HG02852 (cell line): Measurements from ENCODE around the gene CREB3L4.
"Not testable (repeated sequence)": the region's sequence is repeated elsewhere in the genome, so short reads cannot be mapped to it uniquely, and the experiment has no call there.

Experiments used
- ATAC-seq: cut with Tn5 transposase; IDR thresholded peaks from one replicate; pipeline ENCODE4 v1.9.1; 2021; ENCODE audit warnings: mild to moderate bottlenecking, moderate library complexity; ENCODE audit not compliant: unreplicated experiment

CREB3L4 gene

GRCh38 chr1:153984123-153984894 lies 16.6 kb downstream of the CREB3L4 start:
- no peak for ATAC-seq

GRCh38 chr1:153985341-153985912 lies 17.7 kb downstream of the CREB3L4 start:
- ATAC-seq, result no peak

GRCh38 chr1:153985941-153986761 lies 18.4 kb downstream of the CREB3L4 start, which contains the start of gene RAB13:
RAB13 (minus strand) TSS chr1:153986339; CDS start chr1:153986236, 103 bp downstream.
- no peak for ATAC-seq

GRCh38 chr1:153987621-153988020 lies 19.9 kb downstream of the CREB3L4 start:
- ATAC-seq, result no peak

- ATAC-seq, result peak; percentile 71
Measured at GRCh38 chr1:153990468-153991150, 22.9 kb downstream of the CREB3L4 start, which contains the start of gene RPS27. RPS27 (plus strand) TSS chr1:153990762; CDS start chr1:153990797, 35 bp downstream.

GRCh38 chr1:153991151-153991630 lies 23.5 kb downstream of the CREB3L4 start:
- no peak for ATAC-seq

GRCh38 chr1:153991806-153992205 lies 24.1 kb downstream of the CREB3L4 start:
- ATAC-seq, result no peak

GRCh38 chr1:153995202-153995601 lies 27.5 kb downstream of the CREB3L4 start:
- no peak for ATAC-seq

GRCh38 chr1:153995640-153996039 lies 27.9 kb downstream of the CREB3L4 start:
- ATAC-seq, result no peak

- not testable (repeated sequence) for ATAC-seq
Measured at GRCh38 chr1:153996882-153997281, 29.2 kb downstream of the CREB3L4 start.

GRCh38 chr1:154000420-154000819 lies 32.7 kb downstream of the CREB3L4 start:
- no peak for ATAC-seq

- ATAC-seq, result no peak
Measured at GRCh38 chr1:154006136-154006535, 38.4 kb downstream of the CREB3L4 start.

- ATAC-seq, result no peak
Measured at GRCh38 chr1:154012129-154012528, 44.4 kb downstream of the CREB3L4 start.

GRCh38 chr1:154012543-154012942 lies 44.8 kb downstream of the CREB3L4 start:
- ATAC-seq, result not testable (repeated sequence)

GRCh38 chr1:154014154-154014907 lies 46.6 kb downstream of the CREB3L4 start:
- ATAC-seq, result no peak

GRCh38 chr1:154019269-154019668 lies 51.6 kb downstream of the CREB3L4 start:
- no peak for ATAC-seq

- no peak for ATAC-seq
Measured at GRCh38 chr1:154019940-154020339, 52.2 kb downstream of the CREB3L4 start.
